ENCODE data around the gene RCVRN.

- TF ChIP-seq POLR2A (IDR thresholded peaks at IDR 0.05) (no peak), EP300 (IDR thresholded peaks at IDR 0.05) (no peak), CTCF (IDR thresholded peaks at IDR 0.05) (no peak)
These were observed 9.1 kb downstream of the RCVRN start for GRCh38 chr17:9895923-9896322.

Measured in ovary (tissue), 3 donors.